Epithelial cell of esophagus (primary cell): ENCODE measurements around the gene ATP6V0A1.

Experiments used
- DNase-seq: peaks from one replicate; pipeline ENCODE4 v3.0.0; 2010; ENCODE audit warnings: low read depth
- H3K4me3 ChIP-seq: 2 replicates; pipeline ENCODE4 v1.5.1; 2011; ENCODE audit warnings: mild to moderate bottlenecking, low read length, control low read depth
- CTCF ChIP-seq: IDR thresholded peaks from 2 replicates; pipeline ENCODE4 v1.5.1; 2011; ENCODE audit warnings: low read depth, mild to moderate bottlenecking, low read length, control low read depth, inconsistent platforms; ENCODE audit not compliant: insufficient read depth; ENCODE audit errors: missing control alignments

The ATP6V0A1 gene

GRCh38 chr17:42484304-42484703 is 25.6 kb downstream of the ATP6V0A1 start:
- no peak for DNase-seq
- TF ChIP-seq CTCF, result no peak
- H3K4me3 ChIP-seq, result no peak overlapping the region

GRCh38 chr17:42485680-42486079 is 27.0 kb downstream of the ATP6V0A1 start:
- no peak overlapping the region for H3K4me3 ChIP-seq
- no peak for DNase-seq
- no peak for TF ChIP-seq CTCF

- no peak overlapping the region for H3K4me3 ChIP-seq
- no peak for DNase-seq
- TF ChIP-seq CTCF, result no peak
These were observed 29.4 kb downstream of the ATP6V0A1 start for GRCh38 chr17:42488032-42488431.

GRCh38 chr17:42493319-42493718 is 34.6 kb downstream of the ATP6V0A1 start:
- no peak for TF ChIP-seq CTCF
- DNase-seq, result no peak
- H3K4me3 ChIP-seq, result no peak overlapping the region

- TF ChIP-seq CTCF, result no peak
- H3K4me3 ChIP-seq, result no peak overlapping the region
- no peak for DNase-seq
These were observed 36.0 kb downstream of the ATP6V0A1 start for GRCh38 chr17:42494673-42495072.

GRCh38 chr17:42498828-42499227 is 40.1 kb downstream of the ATP6V0A1 start:
- TF ChIP-seq CTCF, result no peak
- no peak for DNase-seq
- H3K4me3 ChIP-seq, result no peak overlapping the region

- no peak overlapping the region for H3K4me3 ChIP-seq
- no peak for TF ChIP-seq CTCF
- DNase-seq, result no peak
These were observed 43.4 kb downstream of the ATP6V0A1 start for GRCh38 chr17:42502091-42502490.
